HepG2 (cell line): Measurements from ENCODE around the gene GALNT9. TPM values are rescaled to one million over a fixed set of nuclear protein-coding genes. Genes with fewer than 3 reads are reported as not detected.
A peak's percentile ranks its signal among the peaks of the same experiment; 100 is the strongest.

Experiments used
- ATAC-seq: fragments of 200-7000 bp; cut with Tn5 transposase; 3 replicates; pipeline ENCODE4 v1.9.1; 2020; ENCODE audit warnings: mild to moderate bottlenecking, moderate library complexity
- BruUV-seq: library from RNA; stranded (reverse); fragments of 400-500 nt; replicated peaks from 2 replicates; lab custom pipeline; 2021; lab: Mats Ljungman, UMichigan
- CTCF ChIA-PET: fragments of 300-600 bp; formaldehyde crosslinking; extraction: SDS; loops from one replicate; lab custom pipeline; 2021; ENCODE audit warnings: low total read pairs, inconsistent platforms, low intra/inter-chr PET ratio; lab: Yijun Ruan, JAX
- POLR2A ChIA-PET: fragments of 350-600 bp; sonication (Branson Sonifier 250); formaldehyde crosslinking; loops from one replicate; lab custom pipeline; 2020; ENCODE audit warnings: antibody characterized with exemption, inconsistent platforms; lab: Yijun Ruan, JAX
- DNase-seq: peaks from one replicate; pipeline ENCODE4 v3.0.0-alpha.2; 2015; ENCODE audit warnings: low spot score
- FAIRE-seq: peaks from 3 replicates; lab custom pipeline; 2011; peaks lifted over from hg19 to GRCh38; lab: Jason Lieb, UNC
- H2AFZ ChIP-seq: one replicate; pipeline ENCODE4 v1.6.1; 2011; ENCODE audit warnings: low read length, inconsistent platforms
- H3K27ac ChIP-seq: fragments of 300-600 bp; 3 replicates; pipeline ENCODE4 v1.8.0; 2011; ENCODE audit warnings: mixed run types, mild to moderate bottlenecking, mixed read lengths, low read length, inconsistent platforms; ENCODE audit not compliant: insufficient read depth; ENCODE audit errors: extremely low read length
- H3K27me3 ChIP-seq, 2 experiments: fragments of 200-600 bp in 1 of 2; 2 replicates in 1 of 2; 3 replicates in 1 of 2; pipeline versions ENCODE4 v1.6.0 to v1.8.0; 2011; ENCODE audit warnings: low read length in 2 of 2, mild to moderate bottlenecking in 2 of 2, moderate library complexity in 2 of 2, inconsistent platforms in 1 of 2; ENCODE audit not compliant: insufficient read depth in 2 of 2, control insufficient read depth in 1 of 2
- H3K36me3 ChIP-seq, 2 experiments: fragments of 200-600 bp in 1 of 2; replicated peaks in 1 of 2; 2 replicates in 1 of 2; 3 replicates in 1 of 2; pipeline versions ENCODE4 v1.5.1 to v1.8.0; 2011; ENCODE audit warnings: low read length in 2 of 2, inconsistent platforms in 1 of 2; ENCODE audit not compliant: insufficient read depth in 2 of 2, control insufficient read depth in 1 of 2
- H3K4me1 ChIP-seq: 2 replicates; pipeline ENCODE4 v1.5.1; 2012; ENCODE audit warnings: low read length, inconsistent platforms; ENCODE audit not compliant: insufficient read depth
- H3K4me2 ChIP-seq: 2 replicates; pipeline ENCODE4 v1.6.0; 2011; ENCODE audit warnings: low read depth, low read length, inconsistent platforms
- H3K4me3 ChIP-seq, 3 experiments: fragments of 200-600 bp in 1 of 3; sonication (generic), shearing (Covaris generic) in 1 of 3; replicated peaks in 1 of 3; 2 replicates each; pipeline ENCODE4 v1.5.1; 2011 to 2016; ENCODE audit warnings: low read length in 3 of 3, inconsistent platforms in 2 of 3, low read depth in 2 of 3, mild to moderate bottlenecking in 2 of 3, control low read depth in 1 of 3, mixed read lengths in 1 of 3; ENCODE audit not compliant: insufficient read depth in 1 of 3
- H3K79me2 ChIP-seq: one replicate; pipeline ENCODE4 v1.6.1; 2011; ENCODE audit warnings: low read length, inconsistent platforms; ENCODE audit not compliant: insufficient read depth
- H3K9ac ChIP-seq: 2 replicates; pipeline ENCODE4 v1.6.0; 2011; ENCODE audit warnings: mild to moderate bottlenecking, low read depth, low read length, inconsistent platforms; ENCODE audit not compliant: insufficient read depth
- H3K9me3 ChIP-seq: 2 replicates; pipeline ENCODE4 v1.5.1; 2012; ENCODE audit warnings: mild to moderate bottlenecking, low read length
- H4K20me1 ChIP-seq: 2 replicates; pipeline ENCODE4 v1.6.0; 2011; ENCODE audit warnings: inconsistent platforms, mild to moderate bottlenecking, low read length, moderate library complexity; ENCODE audit not compliant: insufficient read depth
- ARID2 ChIP-seq: sonication (generic); formaldehyde crosslinking; IDR thresholded peaks from 2 replicates; pipeline ENCODE4 v1.8.1; 2022; ENCODE audit warnings: mild to moderate bottlenecking, missing genetic modification reagents, borderline replicate concordance
- KDM5A ChIP-seq: fragments of 200-600 bp; sonication (generic); IDR thresholded peaks from 2 replicates; pipeline ENCODE4 v1.7.0; 2018; ENCODE audit warnings: antibody characterized with exemption, mild to moderate bottlenecking, low read length, borderline replicate concordance
- MXD1 ChIP-seq: sonication (generic); formaldehyde crosslinking; IDR thresholded peaks from 2 replicates; pipeline ENCODE4 v1.4.0; 2020; ENCODE audit warnings: mild to moderate bottlenecking, missing genetic modification reagents
- NFYC ChIP-seq: IDR thresholded peaks from 2 replicates; pipeline ENCODE4 v1.6.1; 2016; ENCODE audit warnings: missing genetic modification reagents, missing compliant biosample characterization
- RFX5 ChIP-seq: IDR thresholded peaks from 2 replicates; pipeline ENCODE4 v1.6.1; 2011; ENCODE audit warnings: low read depth, low read length, improper control_type of control experiment
- SKI ChIP-seq: fragments of 450-650 bp; IDR thresholded peaks from one replicate; pipeline ENCODE4 v1.6.1; 2018; ENCODE audit warnings: mild to moderate bottlenecking; ENCODE audit not compliant: partially characterized antibody
- TFAP4 ChIP-seq: sonication (generic); IDR thresholded peaks from 2 replicates; pipeline ENCODE4 v1.6.1; 2016; ENCODE audit warnings: low read depth, borderline replicate concordance
- ZNF318 ChIP-seq: sonication (generic); formaldehyde crosslinking; IDR thresholded peaks from 2 replicates; pipeline ENCODE4 v1.4.0; 2020; ENCODE audit warnings: mild to moderate bottlenecking, missing genetic modification reagents
- ZNF367 ChIP-seq: sonication (generic); formaldehyde crosslinking; IDR thresholded peaks from 2 replicates; pipeline ENCODE4 v1.4.0; 2020; ENCODE audit warnings: missing genetic modification reagents, borderline replicate concordance
- ZNF558 ChIP-seq: sonication (generic); formaldehyde crosslinking; IDR thresholded peaks from 2 replicates; pipeline ENCODE4 v1.9.0; 2022; ENCODE audit warnings: mild to moderate bottlenecking, missing genetic modification reagents, borderline replicate concordance
- ZNF576 ChIP-seq: sonication (generic); formaldehyde crosslinking; IDR thresholded peaks from 2 replicates; pipeline ENCODE4 v1.4.0; 2020; ENCODE audit warnings: mild to moderate bottlenecking, missing genetic modification reagents
- ZNF629 ChIP-seq: sonication (generic); formaldehyde crosslinking; conservative IDR thresholded peaks from 2 replicates; pipeline ENCODE4 v1.5.0; 2020; ENCODE audit warnings: missing genetic modification reagents
- ZNF644 ChIP-seq: IDR thresholded peaks from 2 replicates; pipeline ENCODE4 v1.6.1; 2016; ENCODE audit warnings: low read depth
- ZNF761 ChIP-seq: sonication (generic); formaldehyde crosslinking; conservative IDR thresholded peaks from 2 replicates; pipeline ENCODE4 v1.4.0; 2020; ENCODE audit warnings: mild to moderate bottlenecking, missing genetic modification reagents
- WGBS: methylation state at CpG from one replicate; pipeline ENCODE4 v1.1.6; 2017; ENCODE audit warnings: low lambda C conversion rate; 5-methylcytosine and 5-hydroxymethylcytosine counted together
- in situ Hi-C: cut with HindIII; loops from 2 replicates; pipeline ENCODE4 v1.10.0; 2017; ENCODE audit warnings: low pct_unique_long_range_greater_than_20kb; ENCODE audit not compliant: extremely low pct_ligation_motif_present
- intact Hi-C: fragments of 100-400 bp; cut with micrococcal nuclease; formaldehyde crosslinking; loops from one replicate; pipeline ENCODE4 v1.10.0; 2022; ENCODE audit not compliant: unreplicated experiment
- polyA plus RNA-seq, 8 experiments: library from polyadenylated mRNA; depleted of rRNA in 3 of 8; stranded (reverse) in 7 of 8; unstranded in 1 of 8; fragments of >200 nt; fragmentation: Illumina TruSeq in 4 of 8; extraction: Trizol in 4 of 8; gene quantifications; 2 replicates each; pipeline versions ENCODE4 v1.2.1 to v1.2.3, GENCODE V29; 2011 to 2016; ENCODE audit warnings: low read depth in 4 of 8, missing spikeins in 1 of 8, mixed read lengths in 1 of 8; ENCODE audit not compliant: insufficient read depth in 1 of 8
- total RNA-seq, 5 experiments: library from RNA; depleted of rRNA; stranded (reverse); fragments of >200 nt; fragmentation: Illumina TruSeq; extraction: Trizol; gene quantifications; 2 replicates each; pipeline ENCODE4 v1.2.3, GENCODE V29; 2016; ENCODE audit warnings: low read depth in 1 of 5

GALNT9 gene
- total and polyA plus RNA-seq, 2 of the 13 experiments (the other 11 are each of a cell fraction or from before 2014, with no cell fraction given), result 0.04 TPM; not detected in 1

GRCh38 chr12:132279184-132279889 is 50.1 kb downstream of the GALNT9 start:
- in situ Hi-C loops, result no loop called here
- peak; percentile 81 for DNase-seq
- no peak for TF ChIP-seq KDM5A
- TF ChIP-seq RFX5, result 0 out of 2 replicates have a peak, but pooled peaks have one; percentile 34
- TF ChIP-seq NFYC, result peak; percentile 87
- no peak for TF ChIP-seq ZNF558 (CRISPR knock-in tag)
- no peak for TF ChIP-seq ZNF367
- no peak for TF ChIP-seq ZNF576 (CRISPR knock-in tag)
- peak; percentile 70; the same call in 1 of the 2 replicates for TF ChIP-seq ZNF629 (CRISPR knock-in tag)
- TF ChIP-seq ZNF644, result peak; percentile 46; the same call in 1 of the 2 replicates
- TF ChIP-seq MXD1, result no peak
- no peak for TF ChIP-seq ZNF761 (CRISPR knock-in tag)
- TF ChIP-seq SKI, result no peak
- TF ChIP-seq ARID2 (CRISPR knock-in tag), result no peak
- 0 out of 2 replicates have a peak, but pooled peaks have one; percentile 23 for TF ChIP-seq TFAP4
- 0 out of 2 replicates have a peak, but pooled peaks have one; percentile 26 for TF ChIP-seq ZNF318 (CRISPR knock-in tag)

More at GRCh38 chr12:132279184-132279889, 50.1 kb downstream of the GALNT9 start:
- no peaks in the 10 kb centered on the region for H3K79me2 ChIP-seq
- H3K4me2 ChIP-seq, result peak overlapping the region; percentile 44; the same call in 1 of the 2 replicates
- FAIRE-seq (peak; percentile 67), ATAC-seq (peak; percentile 80)
- H2AFZ ChIP-seq, result no peak overlapping the region
- 71% methylated on average over 7 of the region's 18 CpGs for WGBS
- ChIA-PET POLR2A (no interaction called here), CTCF (no interaction called here)
- no peaks in the 10 kb centered on the region for H4K20me1 ChIP-seq
- H3K36me3 ChIP-seq, result no peaks in the 10 kb centered on the region
- H3K27me3 ChIP-seq, result peaks cover 15 to 87% of the 10 kb centered on the region in 2 experiments; a peak in 3 of 5 replicates
- no peak overlapping the region for H3K9ac ChIP-seq
- intact Hi-C loops, result no loop called here
- H3K4me1 ChIP-seq, result peaks cover 31% of the 10 kb centered on the region
- H3K4me3 ChIP-seq, result no peak overlapping the region
- no TSS peak for BruUV-seq
- H3K27ac ChIP-seq, result no peak overlapping the region
- no peaks in the 10 kb centered on the region for H3K9me3 ChIP-seq
